ENCODE data around the gene ARSG. TPM values are rescaled to one million over a fixed set of nuclear protein-coding genes. Genes with fewer than 3 reads are reported as not detected.

Gene ARSG
- total RNA-seq, 1 experiment from 2014 or later, result 3.5 TPM

Other genes with a start within 250 kb of the ARSG start
- gene AMZ2, start 43.5 kb upstream of the ARSG start, total RNA-seq (2014; rRNA removed; shearing (Covaris generic)), result 96.3 and 118 TPM in 2 replicates
- 0.20 and 2.6 TPM in 2 replicates for gene SLC16A6, start 368 bp upstream of the ARSG start, total RNA-seq (2014; rRNA removed; shearing (Covaris generic))
- 32.8 and 36.0 TPM in 2 replicates for gene WIPI1, start 166.0 kb downstream of the ARSG start, total RNA-seq (2014; rRNA removed; shearing (Covaris generic))
- gene PRKAR1A, start 220.9 kb downstream of the ARSG start, total RNA-seq (2014; rRNA removed; shearing (Covaris generic)), result 152 and 182 TPM in 2 replicates

All from M059J (cell line).